ENCODE measurements around the gene ASS1. TPM values are rescaled to one million over a fixed set of nuclear protein-coding genes. Genes with fewer than 3 reads are reported as not detected.

The ASS1 gene
- total and polyA plus RNA-seq, 11 donors, result 31.5 to 154 (median 60.5) TPM

GRCh38 chr9:130477564-130477963, 32.8 kb downstream of the ASS1 start:
- H3K36me3 ChIP-seq, result peaks cover 0 to 59% (median 0%) of the 10 kb centered on the region in 9 donors

GRCh38 chr9:130478152-130478551, 33.4 kb downstream of the ASS1 start:
- WGBS, 4 donors, result 92 to 95% (median 95%) methylated on average over 9 of the region's 9 CpGs
- intact Hi-C loops (cut with DNase I), result no loop called here
- DNase-seq (no peak), ATAC-seq (no peak)
- no peak overlapping the region for H3K27ac ChIP-seq
- no peaks in the 10 kb centered on the region for H3K4me1 ChIP-seq
- no peaks in the 10 kb centered on the region for H3K27me3 ChIP-seq
- H3K36me3 ChIP-seq, result peaks cover 0 to 59% (median 0%) of the 10 kb centered on the region in 9 donors
- H3K9me3 ChIP-seq, result no peaks in the 10 kb centered on the region
- H3K4me3 ChIP-seq, result no peak overlapping the region
- TF ChIP-seq CTCF (IDR thresholded peaks at IDR 0.05) (no peak), POLR2A (IDR thresholded peaks at IDR 0.05) (no peak)

More at GRCh38 chr9:130477564-130477963, 32.8 kb downstream of the ASS1 start:
- TF ChIP-seq CTCF (IDR thresholded peaks at IDR 0.05) (no peak), POLR2A (IDR thresholded peaks at IDR 0.05) (no peak)
- intact Hi-C loops (cut with DNase I), result no loop called here
- Histone ChIP-seq H3K4me3 (no peak overlapping the region), H3K27me3 (no peaks in the 10 kb centered on the region), H3K4me1 (no peaks in the 10 kb centered on the region), H3K27ac (no peak overlapping the region), H3K9me3 (no peaks in the 10 kb centered on the region)
- no peak for DNase-seq
- 94 to 95% (median 95%) methylated on average over 7 to 12 of the region's 12 CpGs for WGBS, 4 donors
- ATAC-seq, result peak in 1 of 4 donors; percentile 9

- no peak overlapping the region for H3K4me3 ChIP-seq
- H3K9me3 ChIP-seq, result no peaks in the 10 kb centered on the region
- no peak for ATAC-seq
- peaks cover 0 to 61% (median 0%) of the 10 kb centered on the region in 9 donors for H3K36me3 ChIP-seq
- 92 to 94% (median 92%) methylated on average over 35 of the region's 35 CpGs for WGBS, 4 donors
- no peaks in the 10 kb centered on the region for H3K4me1 ChIP-seq
- no peak overlapping the region for H3K27ac ChIP-seq
- no peak for DNase-seq
- H3K27me3 ChIP-seq, result no peaks in the 10 kb centered on the region
- intact Hi-C loops (cut with DNase I), result no loop called here
- no peak for TF ChIP-seq CTCF (IDR thresholded peaks at IDR 0.05)
- TF ChIP-seq POLR2A (IDR thresholded peaks at IDR 0.05), result no peak
These were observed 34.2 kb downstream of the ASS1 start for GRCh38 chr9:130478736-130479575.

- WGBS, 4 donors, result 76 to 93% (median 90%) methylated on average over 8 to 19 of the region's 19 CpGs
- no peak overlapping the region for H3K4me3 ChIP-seq
- no peak for DNase-seq
- H3K9me3 ChIP-seq, result no peaks in the 10 kb centered on the region
- H3K4me1 ChIP-seq, result no peaks in the 10 kb centered on the region
- H3K27ac ChIP-seq, result no peak overlapping the region
- no peak for TF ChIP-seq POLR2A (IDR thresholded peaks at IDR 0.05)
- TF ChIP-seq CTCF (IDR thresholded peaks at IDR 0.05), result no peak
- intact Hi-C loops (cut with DNase I), result no loop called here
- no peak for ATAC-seq
- peaks cover 0 to 64% (median 0%) of the 10 kb centered on the region in 9 donors for H3K36me3 ChIP-seq
- H3K27me3 ChIP-seq, result no peaks in the 10 kb centered on the region
These were observed 34.8 kb downstream of the ASS1 start for GRCh38 chr9:130479587-130479986.
